HL-60 (cell line): ENCODE data around the gene PERCC1.

Experiments used
- DNase-seq, 2 experiments: peaks; one replicate each; pipeline ENCODE4 v3.0.0-alpha.2; 2010 to 2020; ENCODE audit warnings: low read depth in 1 of 2, low spot score in 1 of 2
- H3K27ac ChIP-seq: fragments of 250-450 bp; sonication (Bioruptor Pico); replicated peaks from 2 replicates; pipeline ENCODE4 v1.5.1; 2020; ENCODE audit warnings: mild to moderate bottlenecking, moderate library complexity
- H3K27me3 ChIP-seq: fragments of 250-450 bp; sonication (Bioruptor Pico); 2 replicates; pipeline ENCODE4 v1.5.1; 2021; ENCODE audit warnings: mild to moderate bottlenecking, moderate library complexity; ENCODE audit not compliant: insufficient read depth, poor library complexity, severe bottlenecking
- H3K4me3 ChIP-seq: replicated peaks from 2 replicates; pipeline ENCODE4 v1.5.1; 2011; ENCODE audit warnings: mild to moderate bottlenecking, control low read depth, low read length; ENCODE audit not compliant: insufficient read depth
- GABPA ChIP-seq: IDR thresholded peaks from 2 replicates; pipeline ENCODE4 v1.6.1; 2012; ENCODE audit warnings: low read depth
- POLR2AphosphoS5 ChIP-seq: IDR thresholded peaks from 2 replicates; pipeline ENCODE4 v1.6.1; 2012; ENCODE audit warnings: low read depth
- SPI1 ChIP-seq: IDR thresholded peaks from 2 replicates; pipeline ENCODE4 v1.6.1; 2012; ENCODE audit warnings: low read depth, mild to moderate bottlenecking, borderline replicate concordance
- TF ChIP-seq, protein P1 (sequence below): IDR thresholded peaks from one replicate; pipeline ENCODE4 v1.5.1; 2011; ENCODE audit warnings: low read length, control low read depth, inconsistent platforms; ENCODE audit not compliant: insufficient read depth
- TF ChIP-seq, protein P2 (sequence below): IDR thresholded peaks from 2 replicates; pipeline ENCODE4 v1.6.1; 2012; ENCODE audit warnings: low read depth; ENCODE audit not compliant: insufficient replicate concordance

The PERCC1 gene

DNA sequence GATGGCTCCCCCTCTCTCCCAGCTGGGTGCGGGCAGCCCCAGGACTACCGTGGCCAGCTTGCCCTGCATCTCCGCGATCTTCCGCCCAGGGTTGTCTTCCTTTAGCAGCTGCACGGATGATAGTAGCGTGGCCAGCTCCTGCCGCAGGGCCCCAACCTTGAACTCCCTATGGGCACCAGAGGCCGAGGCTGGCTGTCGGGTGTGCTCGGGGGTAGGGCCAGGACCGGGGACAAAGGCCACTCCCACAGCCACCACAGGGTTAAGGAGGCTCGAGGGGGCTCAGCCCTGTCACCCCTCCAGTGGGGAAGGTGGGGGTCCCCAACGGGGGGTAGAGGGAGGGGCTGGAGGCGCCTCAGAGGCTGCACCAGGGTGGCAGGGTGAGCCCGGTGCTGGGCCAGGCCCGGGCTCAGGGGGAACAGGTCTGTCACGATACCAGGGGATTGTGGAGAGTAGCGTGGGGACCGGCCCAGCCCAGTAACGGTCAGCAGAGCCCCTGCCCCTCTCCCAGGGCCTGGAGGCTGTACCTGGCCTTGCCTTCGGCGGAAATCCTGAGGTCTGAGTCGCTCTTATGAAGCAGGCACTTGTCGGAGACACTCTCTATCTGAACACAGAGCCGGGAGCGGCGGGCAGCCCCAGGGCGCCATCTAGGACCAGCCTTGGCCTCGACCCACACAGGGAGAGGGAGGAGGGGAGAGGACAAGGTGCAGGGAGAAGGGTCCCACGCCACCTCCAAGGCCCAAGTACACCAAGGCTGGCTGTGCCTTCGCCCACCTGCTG, 5.2 kb downstream of the PERCC1 start:
- H3K27ac ChIP-seq, result no peak overlapping the region
- DNase-seq, result no peak
- peaks cover 3% of the 10 kb centered on the region for H3K27me3 ChIP-seq
- no peak for TF ChIP-seq SPI1
- no peak for TF ChIP-seq GABPA
- TF ChIP-seq POLR2AphosphoS5, result no peak
- TF ChIP-seq, protein P1, sequence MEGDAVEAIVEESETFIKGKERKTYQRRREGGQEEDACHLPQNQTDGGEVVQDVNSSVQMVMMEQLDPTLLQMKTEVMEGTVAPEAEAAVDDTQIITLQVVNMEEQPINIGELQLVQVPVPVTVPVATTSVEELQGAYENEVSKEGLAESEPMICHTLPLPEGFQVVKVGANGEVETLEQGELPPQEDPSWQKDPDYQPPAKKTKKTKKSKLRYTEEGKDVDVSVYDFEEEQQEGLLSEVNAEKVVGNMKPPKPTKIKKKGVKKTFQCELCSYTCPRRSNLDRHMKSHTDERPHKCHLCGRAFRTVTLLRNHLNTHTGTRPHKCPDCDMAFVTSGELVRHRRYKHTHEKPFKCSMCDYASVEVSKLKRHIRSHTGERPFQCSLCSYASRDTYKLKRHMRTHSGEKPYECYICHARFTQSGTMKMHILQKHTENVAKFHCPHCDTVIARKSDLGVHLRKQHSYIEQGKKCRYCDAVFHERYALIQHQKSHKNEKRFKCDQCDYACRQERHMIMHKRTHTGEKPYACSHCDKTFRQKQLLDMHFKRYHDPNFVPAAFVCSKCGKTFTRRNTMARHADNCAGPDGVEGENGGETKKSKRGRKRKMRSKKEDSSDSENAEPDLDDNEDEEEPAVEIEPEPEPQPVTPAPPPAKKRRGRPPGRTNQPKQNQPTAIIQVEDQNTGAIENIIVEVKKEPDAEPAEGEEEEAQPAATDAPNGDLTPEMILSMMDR, result no peak
- TF ChIP-seq, protein P2, sequence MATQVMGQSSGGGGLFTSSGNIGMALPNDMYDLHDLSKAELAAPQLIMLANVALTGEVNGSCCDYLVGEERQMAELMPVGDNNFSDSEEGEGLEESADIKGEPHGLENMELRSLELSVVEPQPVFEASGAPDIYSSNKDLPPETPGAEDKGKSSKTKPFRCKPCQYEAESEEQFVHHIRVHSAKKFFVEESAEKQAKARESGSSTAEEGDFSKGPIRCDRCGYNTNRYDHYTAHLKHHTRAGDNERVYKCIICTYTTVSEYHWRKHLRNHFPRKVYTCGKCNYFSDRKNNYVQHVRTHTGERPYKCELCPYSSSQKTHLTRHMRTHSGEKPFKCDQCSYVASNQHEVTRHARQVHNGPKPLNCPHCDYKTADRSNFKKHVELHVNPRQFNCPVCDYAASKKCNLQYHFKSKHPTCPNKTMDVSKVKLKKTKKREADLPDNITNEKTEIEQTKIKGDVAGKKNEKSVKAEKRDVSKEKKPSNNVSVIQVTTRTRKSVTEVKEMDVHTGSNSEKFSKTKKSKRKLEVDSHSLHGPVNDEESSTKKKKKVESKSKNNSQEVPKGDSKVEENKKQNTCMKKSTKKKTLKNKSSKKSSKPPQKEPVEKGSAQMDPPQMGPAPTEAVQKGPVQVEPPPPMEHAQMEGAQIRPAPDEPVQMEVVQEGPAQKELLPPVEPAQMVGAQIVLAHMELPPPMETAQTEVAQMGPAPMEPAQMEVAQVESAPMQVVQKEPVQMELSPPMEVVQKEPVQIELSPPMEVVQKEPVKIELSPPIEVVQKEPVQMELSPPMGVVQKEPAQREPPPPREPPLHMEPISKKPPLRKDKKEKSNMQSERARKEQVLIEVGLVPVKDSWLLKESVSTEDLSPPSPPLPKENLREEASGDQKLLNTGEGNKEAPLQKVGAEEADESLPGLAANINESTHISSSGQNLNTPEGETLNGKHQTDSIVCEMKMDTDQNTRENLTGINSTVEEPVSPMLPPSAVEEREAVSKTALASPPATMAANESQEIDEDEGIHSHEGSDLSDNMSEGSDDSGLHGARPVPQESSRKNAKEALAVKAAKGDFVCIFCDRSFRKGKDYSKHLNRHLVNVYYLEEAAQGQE, result no peak
- H3K4me3 ChIP-seq, result no peak overlapping the region

DNA sequence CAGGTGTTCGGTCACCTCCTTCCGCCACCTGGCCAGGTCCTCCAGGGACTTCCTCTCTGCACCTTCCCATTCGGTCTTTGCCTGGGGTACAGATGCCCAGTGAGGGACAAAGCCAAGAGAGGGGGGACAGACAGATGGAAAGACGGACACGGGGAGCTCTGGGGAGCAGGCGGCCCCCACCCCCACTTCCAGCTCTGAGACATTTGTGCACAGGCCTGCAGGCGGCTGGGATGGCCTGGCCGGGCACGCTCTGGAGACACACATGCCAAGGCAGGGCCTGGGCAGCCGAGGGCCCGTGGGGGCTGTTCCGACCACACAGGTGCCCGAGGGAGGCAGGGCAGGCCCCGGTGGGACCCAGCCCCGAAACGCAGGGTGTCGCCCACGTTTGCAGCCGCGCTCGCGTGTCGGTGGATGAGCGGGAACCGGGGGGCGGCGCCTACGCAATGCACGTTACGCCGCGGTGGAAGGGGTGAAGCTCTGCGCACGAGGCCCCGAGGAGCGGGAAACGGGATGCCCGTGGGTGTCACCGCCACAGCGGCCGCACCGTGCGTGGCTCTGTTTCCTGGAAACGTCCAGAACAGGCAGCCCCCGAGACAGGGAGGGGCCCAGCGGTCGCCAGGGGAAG, 6.0 kb downstream of the PERCC1 start:
- no peak overlapping the region for H3K4me3 ChIP-seq
- no peak for DNase-seq
- peaks cover 3% of the 10 kb centered on the region for H3K27me3 ChIP-seq
- H3K27ac ChIP-seq, result no peak overlapping the region
- TF ChIP-seq, protein P1, result no peak
- TF ChIP-seq, protein P2, result no peak
- TF ChIP-seq GABPA, result no peak
- TF ChIP-seq POLR2AphosphoS5, result no peak
- no peak for TF ChIP-seq SPI1

DNA sequence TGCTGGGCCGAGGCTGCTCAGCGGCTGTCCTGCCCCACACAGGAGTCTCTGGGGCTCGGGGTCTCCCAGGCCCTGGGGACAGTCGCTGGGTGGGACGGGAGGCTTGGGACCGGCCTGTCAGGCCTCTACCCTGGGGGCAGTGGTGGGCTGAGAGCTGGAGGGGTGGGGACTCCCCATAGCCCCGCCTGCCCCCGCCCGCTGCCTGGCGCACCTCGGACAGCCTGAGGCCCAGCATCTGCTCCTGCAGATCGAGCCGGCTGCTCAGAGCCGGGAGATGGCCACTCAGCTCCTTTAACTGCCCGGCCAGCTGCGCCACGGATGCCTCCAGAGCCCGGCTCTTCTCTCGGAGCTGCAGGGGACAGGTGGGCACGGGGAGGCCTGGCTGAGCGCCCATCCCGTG, 6.7 kb downstream of the PERCC1 start:
- DNase-seq, result no peak
- H3K27ac ChIP-seq, result no peak overlapping the region
- H3K27me3 ChIP-seq, result peaks cover 3% of the 10 kb centered on the region
- no peak overlapping the region for H3K4me3 ChIP-seq
- TF ChIP-seq, protein P2, result no peak
- no peak for TF ChIP-seq GABPA
- TF ChIP-seq, protein P1, result no peak
